Central memory CD8-positive, alpha-beta T cell (primary cell): ENCODE measurements around the gene SUMO4.

Source experiments
- ATAC-seq: fragments of 150-1000 bp; cut with Tn5 transposase; replicated peaks from 2 replicates; pipeline ENCODE4 v1.10.0; 2022; ENCODE audit warnings: mild to moderate bottlenecking, moderate FRiP score, moderate number of reproducible peaks; ENCODE audit not compliant: poor library complexity, severe bottlenecking; ENCODE audit errors: extremely low read depth
- DNase-seq, 2 donors: peaks; one replicate each; pipeline ENCODE4 v3.0.0; 2021; ENCODE audit warnings: low spot score in 2 of 2
- H3K27ac Mint-ChIP-seq: one replicate; pipeline ENCODE4 v1.8.0; 2022; ENCODE audit warnings: low read depth, mild to moderate bottlenecking, moderate library complexity, mixed read lengths
- H3K27me3 Mint-ChIP-seq: one replicate; pipeline ENCODE4 v1.8.0; 2022; ENCODE audit warnings: mixed read lengths
- H3K36me3 Mint-ChIP-seq: one replicate; pipeline ENCODE4 v1.8.0; 2022; ENCODE audit warnings: mild to moderate bottlenecking, moderate library complexity, mixed read lengths; ENCODE audit not compliant: insufficient read depth
- H3K4me1 Mint-ChIP-seq: one replicate; pipeline ENCODE4 v1.8.0; 2022; ENCODE audit warnings: mixed read lengths
- H3K4me3 Mint-ChIP-seq: one replicate; pipeline ENCODE4 v1.8.0; 2022; ENCODE audit warnings: mild to moderate bottlenecking, moderate library complexity, mixed read lengths
- H3K9me3 Mint-ChIP-seq: one replicate; pipeline ENCODE4 v1.8.0; 2022; ENCODE audit warnings: mixed read lengths

The SUMO4 gene

GRCh38 chr6:149400050-149400449 is at the start of gene SUMO4:
SUMO4 (plus strand) TSS chr6:149400262; CDS start chr6:149400392, 130 bp downstream.
- Mint-ChIP-seq H3K36me3 (peaks cover 43% of the 10 kb centered on the region), H3K9me3 (no peaks in the 10 kb centered on the region), H3K4me1 (peaks cover 25% of the 10 kb centered on the region), H3K4me3 (no peak within 1 kb of the TSS), H3K27me3 (no peaks in the 10 kb centered on the region), H3K27ac (peak within 1 kb of the TSS; percentile 10)
- ATAC-seq (no peak), DNase-seq (no peak)

DNA sequence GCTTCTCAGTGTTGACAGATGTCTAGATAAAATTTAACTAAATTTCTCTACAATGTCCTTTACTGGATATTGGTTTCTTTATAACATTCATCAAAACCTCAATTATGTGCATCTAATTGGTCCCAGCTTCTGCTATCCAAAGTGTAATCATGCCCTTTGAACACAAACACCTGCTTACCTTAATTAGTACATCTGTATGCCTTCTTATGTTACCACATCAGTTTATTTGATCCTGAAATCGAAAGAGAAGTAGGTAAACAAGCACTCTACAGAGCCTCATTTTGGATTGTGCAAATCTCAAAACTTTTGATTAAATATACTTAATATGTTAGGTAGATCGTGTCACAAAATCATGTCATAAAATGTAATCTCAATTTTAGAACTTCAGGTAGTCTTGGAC is 46.1 kb upstream of the SUMO4 start:
- Mint-ChIP-seq H3K36me3 (peaks cover 8% of the 10 kb centered on the region), H3K4me3 (no peak overlapping the region), H3K4me1 (peaks cover 31% of the 10 kb centered on the region), H3K27ac (no peak overlapping the region), H3K27me3 (no peaks in the 10 kb centered on the region), H3K9me3 (no peaks in the 10 kb centered on the region)
- ATAC-seq (no peak), DNase-seq (no peak)

- ATAC-seq (no peak), DNase-seq (no peak)
- H3K4me1 Mint-ChIP-seq, result peaks cover 41% of the 10 kb centered on the region
- peaks cover 4% of the 10 kb centered on the region for H3K36me3 Mint-ChIP-seq
- H3K27me3 Mint-ChIP-seq, result no peaks in the 10 kb centered on the region
- no peaks in the 10 kb centered on the region for H3K9me3 Mint-ChIP-seq
- no peak overlapping the region for H3K4me3 Mint-ChIP-seq
- H3K27ac Mint-ChIP-seq, result peak overlapping the region; percentile 30
These were observed 43.8 kb upstream of the SUMO4 start for GRCh38 chr6:149356081-149356750.

- Mint-ChIP-seq H3K27me3 (no peaks in the 10 kb centered on the region), H3K9me3 (no peaks in the 10 kb centered on the region), H3K4me1 (peaks cover 44% of the 10 kb centered on the region), H3K36me3 (peaks cover 8% of the 10 kb centered on the region), H3K4me3 (no peak overlapping the region), H3K27ac (peak overlapping the region; percentile 10)
- ATAC-seq, result no peak
- no peak for DNase-seq
These were observed 42.1 kb upstream of the SUMO4 start for GRCh38 chr6:149357726-149358538.

GRCh38 chr6:149359440-149359839 is 40.6 kb upstream of the SUMO4 start:
- H3K27ac Mint-ChIP-seq, result peak overlapping the region; percentile 10
- peaks cover 8% of the 10 kb centered on the region for H3K36me3 Mint-ChIP-seq
- ATAC-seq, result no peak
- no peaks in the 10 kb centered on the region for H3K27me3 Mint-ChIP-seq
- H3K4me3 Mint-ChIP-seq, result no peak overlapping the region
- no peaks in the 10 kb centered on the region for H3K9me3 Mint-ChIP-seq
- H3K4me1 Mint-ChIP-seq, result peaks cover 37% of the 10 kb centered on the region
- no peak for DNase-seq

GRCh38 chr6:149360536-149360935 is 39.5 kb upstream of the SUMO4 start:
- no peak for DNase-seq
- no peaks in the 10 kb centered on the region for H3K27me3 Mint-ChIP-seq
- no peaks in the 10 kb centered on the region for H3K9me3 Mint-ChIP-seq
- H3K36me3 Mint-ChIP-seq, result peaks cover 8% of the 10 kb centered on the region
- ATAC-seq, result no peak
- peak overlapping the region; percentile 1 for H3K4me3 Mint-ChIP-seq
- peaks cover 37% of the 10 kb centered on the region for H3K4me1 Mint-ChIP-seq
- H3K27ac Mint-ChIP-seq, result no peak overlapping the region

GRCh38 chr6:149362289-149362688 is 37.8 kb upstream of the SUMO4 start:
- H3K27ac Mint-ChIP-seq, result peak overlapping the region; percentile 26
- ATAC-seq (no peak), DNase-seq (no peak)
- no peaks in the 10 kb centered on the region for H3K27me3 Mint-ChIP-seq
- peaks cover 37% of the 10 kb centered on the region for H3K4me1 Mint-ChIP-seq
- H3K4me3 Mint-ChIP-seq, result no peak overlapping the region
- peaks cover 10% of the 10 kb centered on the region for H3K36me3 Mint-ChIP-seq
- H3K9me3 Mint-ChIP-seq, result no peaks in the 10 kb centered on the region

- Mint-ChIP-seq H3K27me3 (no peaks in the 10 kb centered on the region), H3K36me3 (peaks cover 10% of the 10 kb centered on the region), H3K9me3 (no peaks in the 10 kb centered on the region), H3K4me1 (peaks cover 36% of the 10 kb centered on the region), H3K27ac (no peak overlapping the region), H3K4me3 (no peak overlapping the region)
- DNase-seq (no peak), ATAC-seq (no peak)
These were observed 36.9 kb upstream of the SUMO4 start for GRCh38 chr6:149363154-149363553.

- Mint-ChIP-seq H3K4me3 (no peak overlapping the region), H3K27ac (no peak overlapping the region), H3K9me3 (no peaks in the 10 kb centered on the region), H3K36me3 (peaks cover 10% of the 10 kb centered on the region), H3K4me1 (peaks cover 23% of the 10 kb centered on the region), H3K27me3 (no peaks in the 10 kb centered on the region)
- ATAC-seq, result no peak
- no peak for DNase-seq
These were observed 35.5 kb upstream of the SUMO4 start for GRCh38 chr6:149364557-149364956.

DNA sequence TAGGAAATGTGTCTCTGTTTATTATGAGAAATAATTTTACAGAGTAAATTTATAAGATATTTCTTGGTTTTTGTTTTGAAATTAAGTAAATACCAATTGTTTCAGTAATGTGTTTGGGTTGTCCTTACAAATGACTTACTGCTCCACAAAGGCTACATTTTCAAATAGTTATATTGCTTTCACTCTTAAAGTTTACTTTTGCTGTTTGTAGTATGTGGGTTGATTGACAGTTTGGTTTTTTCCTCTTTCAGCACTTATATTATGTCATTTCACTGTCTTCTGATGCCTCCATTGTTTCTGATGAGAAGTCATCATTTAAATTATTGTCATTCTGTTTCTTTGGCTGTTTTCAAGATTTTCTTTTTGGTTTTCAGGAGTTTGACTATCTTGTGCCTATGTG is 34.9 kb upstream of the SUMO4 start:
- ATAC-seq (no peak), DNase-seq (no peak)
- no peak overlapping the region for H3K27ac Mint-ChIP-seq
- H3K4me1 Mint-ChIP-seq, result peaks cover 21% of the 10 kb centered on the region
- H3K27me3 Mint-ChIP-seq, result no peaks in the 10 kb centered on the region
- H3K9me3 Mint-ChIP-seq, result no peaks in the 10 kb centered on the region
- H3K4me3 Mint-ChIP-seq, result no peak overlapping the region
- H3K36me3 Mint-ChIP-seq, result peaks cover 12% of the 10 kb centered on the region

DNA sequence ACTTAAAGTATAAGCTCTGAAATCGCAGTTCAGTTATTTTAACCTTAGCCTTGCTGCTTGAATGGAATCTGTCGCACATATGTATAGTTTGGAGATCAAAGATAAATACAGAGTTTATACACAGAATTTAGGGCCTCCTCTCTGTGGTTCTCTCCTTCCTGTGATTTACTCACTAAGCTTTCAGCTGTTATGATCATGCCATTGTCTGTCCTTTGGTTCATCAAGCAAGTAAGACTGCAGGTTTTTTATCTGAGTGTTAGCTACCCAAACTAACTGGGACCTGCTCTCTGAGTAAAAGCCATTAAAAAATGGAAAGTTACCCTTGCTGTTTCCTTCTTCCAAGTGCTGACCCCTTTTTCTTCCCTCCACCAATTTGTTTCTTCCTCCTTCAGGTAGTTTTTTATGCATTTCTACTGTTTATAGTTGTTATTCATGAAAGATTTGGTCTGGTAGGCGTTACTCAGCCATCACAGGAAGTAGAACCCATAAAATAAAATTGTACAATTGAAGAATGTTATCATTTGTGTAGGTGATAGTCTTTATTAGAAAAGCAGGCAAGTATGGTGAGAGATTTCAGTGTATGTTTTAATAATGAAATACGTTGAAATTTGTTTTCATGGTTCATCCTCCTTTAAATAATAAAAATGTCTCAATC is 33.7 kb upstream of the SUMO4 start:
- Mint-ChIP-seq H3K27me3 (no peaks in the 10 kb centered on the region), H3K27ac (no peak overlapping the region), H3K9me3 (no peaks in the 10 kb centered on the region), H3K4me3 (no peak overlapping the region), H3K4me1 (peaks cover 19% of the 10 kb centered on the region), H3K36me3 (peaks cover 13% of the 10 kb centered on the region)
- DNase-seq (no peak), ATAC-seq (peak; percentile 75)

DNA sequence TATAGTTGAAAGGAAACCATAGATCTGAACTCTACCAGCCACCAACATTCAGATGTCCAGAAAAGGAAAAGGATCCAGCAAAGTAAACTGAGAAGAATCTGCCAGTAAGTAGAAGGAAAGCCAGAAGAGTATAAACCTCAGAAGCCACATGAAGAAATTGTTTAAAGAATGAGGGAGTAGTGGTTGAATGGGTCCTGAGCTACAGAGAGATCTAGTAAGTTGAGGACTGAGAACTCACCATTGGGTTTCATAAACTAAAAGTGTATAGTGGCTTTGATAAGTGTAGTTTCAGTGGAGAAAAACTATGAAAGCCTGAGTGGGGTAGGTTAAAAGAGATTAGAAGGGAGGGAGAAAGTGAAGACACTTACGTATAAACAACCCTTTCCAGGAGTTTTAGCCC is 32.0 kb upstream of the SUMO4 start:
- Mint-ChIP-seq H3K27ac (no peak overlapping the region), H3K9me3 (no peaks in the 10 kb centered on the region), H3K27me3 (no peaks in the 10 kb centered on the region), H3K4me3 (no peak overlapping the region), H3K36me3 (peaks cover 15% of the 10 kb centered on the region), H3K4me1 (peaks cover 15% of the 10 kb centered on the region)
- DNase-seq (no peak), ATAC-seq (no peak)

DNA sequence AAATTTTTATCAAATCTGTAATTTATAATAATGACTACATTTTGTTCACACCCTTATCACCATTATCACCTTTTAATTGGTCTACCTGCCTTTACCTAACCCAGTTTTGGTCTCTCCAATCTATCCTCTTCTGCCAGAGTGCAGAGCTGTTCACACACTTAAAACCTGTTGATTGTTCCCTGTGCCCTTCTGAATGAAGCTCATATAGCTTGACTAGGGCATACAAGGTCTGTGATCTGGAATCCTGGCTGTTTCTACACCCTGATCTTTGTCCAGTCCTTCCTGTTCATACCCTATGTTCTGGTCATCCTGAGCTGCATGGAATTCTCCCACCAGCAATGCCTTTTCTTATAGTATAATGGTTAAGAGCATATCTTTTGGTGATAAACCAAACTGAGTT is 28.9 kb upstream of the SUMO4 start:
- ATAC-seq, result no peak
- H3K4me1 Mint-ChIP-seq, result peaks cover 41% of the 10 kb centered on the region

More for the DNA sequence above, 28.9 kb upstream of the SUMO4 start:
- Mint-ChIP-seq H3K4me3 (no peak overlapping the region), H3K36me3 (peaks cover 20% of the 10 kb centered on the region), H3K27me3 (no peaks in the 10 kb centered on the region), H3K9me3 (no peaks in the 10 kb centered on the region), H3K27ac (peak overlapping the region; percentile 60)
- DNase-seq, result no peak
